HG03060 (cell line): ENCODE results near the gene THTPA.
"Not testable (repeated sequence)": the region's sequence is repeated elsewhere in the genome, so short reads cannot be mapped to it uniquely, and the experiment has no call there.

Source experiments
- ATAC-seq: cut with Tn5 transposase; IDR thresholded peaks from one replicate; pipeline ENCODE4 v1.9.1; 2021; ENCODE audit warnings: low read depth, moderate number of reproducible peaks; ENCODE audit not compliant: unreplicated experiment

The THTPA gene

GRCh38 chr14:23608454-23608853 lies 52.4 kb downstream of the THTPA start:
- ATAC-seq = no peak

GRCh38 chr14:23609001-23609400 lies 52.9 kb downstream of the THTPA start:
- ATAC-seq = no peak

GRCh38 chr14:23609411-23610089 lies 53.5 kb downstream of the THTPA start:
- ATAC-seq = not testable (repeated sequence)
